SK-N-SH (cell line): Measurements from ENCODE around the gene GPSM3. TPM values are rescaled to one million over a fixed set of nuclear protein-coding genes. Genes with fewer than 3 reads are reported as not detected.

Experiments
- CTCF ChIA-PET: fragments of 300-600, 350-600 bp; formaldehyde crosslinking; extraction: SDS; loops from one replicate; lab custom pipeline; 2021; lab: Yijun Ruan, JAX
- POLR2A ChIA-PET: fragments of 350-600 bp; sonication (Branson Sonifier 250); formaldehyde crosslinking; extraction: SDS; loops from one replicate; lab custom pipeline; 2020; ENCODE audit warnings: antibody characterized with exemption, inconsistent platforms; lab: Yijun Ruan, JAX
- DNase-seq: peaks from one replicate; pipeline ENCODE4 v3.0.0; 2012
- H2AFZ ChIP-seq: fragments of 200-600 bp; sonication (generic); 2 replicates; pipeline ENCODE4 v1.8.1; 2016; ENCODE audit warnings: antibody characterized with exemption, mild to moderate bottlenecking, low read depth
- H3F3A ChIP-seq: fragments of 200-600 bp; sonication (generic); replicated peaks from 2 replicates; pipeline ENCODE3; 2016; ENCODE audit warnings: antibody characterized with exemption, mild to moderate bottlenecking; ENCODE audit not compliant: insufficient read depth
- H3K27ac ChIP-seq, 2 experiments: fragments of 200-500 bp in 1 of 2; fragments of 200-600 bp in 1 of 2; sonication (Bioruptor generic) in 1 of 2; sonication (generic), shearing (Covaris generic) in 1 of 2; 2 replicates each; pipeline versions ENCODE4 v1.5.1 to v1.6.1; 2014 to 2016; ENCODE audit warnings: low read depth in 2 of 2, inconsistent platforms in 1 of 2, low read length in 1 of 2, mild to moderate bottlenecking in 1 of 2, mixed read lengths in 1 of 2
- H3K27me3 ChIP-seq: fragments of 200-600 bp; sonication (generic), shearing (Covaris generic); 2 replicates; pipeline ENCODE4 v1.6.1; 2016; ENCODE audit warnings: mixed run types; ENCODE audit not compliant: insufficient read depth
- H3K36me3 ChIP-seq, 2 experiments: fragments of 200-500 bp in 1 of 2; fragments of 200-600 bp in 1 of 2; sonication (Bioruptor generic) in 1 of 2; sonication (generic) in 1 of 2; replicated peaks in 1 of 2; 2 replicates each; pipeline versions ENCODE3 to v1.5.1; 2014 to 2016; ENCODE audit warnings: low read length in 1 of 2, mild to moderate bottlenecking in 1 of 2; ENCODE audit not compliant: insufficient read depth in 2 of 2, control insufficient read depth in 1 of 2
- H3K4me1 ChIP-seq, 2 experiments: fragments of 200-500 bp in 1 of 2; fragments of 200-600 bp in 1 of 2; sonication (Bioruptor generic) in 1 of 2; sonication (generic), shearing (Covaris generic) in 1 of 2; 2 replicates each; pipeline versions ENCODE4 v1.5.1 to v1.6.1; 2014 to 2016; ENCODE audit warnings: low read depth in 1 of 2, low read length in 1 of 2, mixed run types in 1 of 2; ENCODE audit not compliant: insufficient read depth in 2 of 2, control insufficient read depth in 1 of 2
- H3K4me2 ChIP-seq: fragments of 200-600 bp; sonication (generic), shearing (Covaris generic); 2 replicates; pipeline ENCODE4 v1.6.1; 2017; ENCODE audit warnings: mixed run types
- H3K4me3 ChIP-seq, 2 experiments: fragments of 200-500 bp in 1 of 2; fragments of 200-600 bp in 1 of 2; sonication (Bioruptor generic) in 1 of 2; sonication (generic), shearing (Covaris generic) in 1 of 2; 2 replicates each; pipeline versions ENCODE4 v1.5.1 to v1.8.1; 2014 to 2016; ENCODE audit warnings: low read depth in 2 of 2, inconsistent platforms in 1 of 2, low read length in 1 of 2, mild to moderate bottlenecking in 1 of 2, mixed read lengths in 1 of 2, moderate library complexity in 1 of 2
- H3K79me2 ChIP-seq: fragments of 200-600 bp; sonication (generic); 2 replicates; pipeline ENCODE4 v1.8.1; 2017; ENCODE audit warnings: mild to moderate bottlenecking; ENCODE audit not compliant: insufficient read depth
- H3K9ac ChIP-seq: fragments of 200-600 bp; sonication (generic); 2 replicates; pipeline ENCODE4 v1.6.1; 2017; ENCODE audit warnings: mixed run types
- H3K9me2 ChIP-seq: fragments of 200-600 bp; sonication (generic); 2 replicates; pipeline ENCODE4 v1.6.1; 2017; ENCODE audit warnings: mixed run types
- H3K9me3 ChIP-seq: fragments of 200-600 bp; sonication (generic); 2 replicates; pipeline ENCODE4 v1.6.1; 2017; ENCODE audit warnings: mixed run types, mild to moderate bottlenecking, moderate library complexity
- H4K20me1 ChIP-seq: fragments of 200-600 bp; sonication (generic); 2 replicates; pipeline ENCODE4 v1.6.1; 2017; ENCODE audit warnings: mild to moderate bottlenecking, mixed run types; ENCODE audit not compliant: insufficient read depth
- CHD2 ChIP-seq: fragments of 150-350 bp; IDR thresholded peaks from 2 replicates; pipeline ENCODE4 v1.6.1; 2018; ENCODE audit warnings: low read length; ENCODE audit not compliant: partially characterized antibody
- ELF1 ChIP-seq: IDR thresholded peaks from 2 replicates; pipeline ENCODE4 v1.4.0; 2012
- EZH2phosphoT487 ChIP-seq: fragments of 200-600 bp; sonication (generic); IDR thresholded peaks from 2 replicates; pipeline ENCODE4 v1.6.1; 2017; ENCODE audit warnings: low read depth, mixed run types, mild to moderate bottlenecking, antibody characterized with exemption, moderate library complexity, borderline replicate concordance
- FOXM1 ChIP-seq: IDR thresholded peaks from 2 replicates; pipeline ENCODE4 v1.4.0; 2012; ENCODE audit warnings: low read depth, mild to moderate bottlenecking
- IRF3 ChIP-seq: fragments of 150-350 bp; IDR thresholded peaks from 2 replicates; pipeline ENCODE4 v1.6.1; 2016; ENCODE audit warnings: mild to moderate bottlenecking, low read depth, low read length
- NFIC ChIP-seq: IDR thresholded peaks from 2 replicates; pipeline ENCODE4 v1.4.0; 2012; ENCODE audit warnings: borderline replicate concordance
- NRF1 ChIP-seq: IDR thresholded peaks from 2 replicates; pipeline ENCODE4 v1.6.1; 2012; ENCODE audit warnings: low read depth, mild to moderate bottlenecking, low read length
- POLR2AphosphoS5 ChIP-seq: IDR thresholded peaks from 2 replicates; pipeline ENCODE4 v1.6.1; 2012; ENCODE audit warnings: low read depth, low read length
- RCOR1 ChIP-seq: fragments of 150-350 bp; IDR thresholded peaks from 2 replicates; pipeline ENCODE4 v1.6.1; 2017; ENCODE audit warnings: antibody characterized with exemption, low read length
- RFX5 ChIP-seq: IDR thresholded peaks from 2 replicates; pipeline ENCODE4 v1.6.1; 2012; ENCODE audit warnings: mild to moderate bottlenecking, improper control_type of control experiment, low read length
- SIN3A ChIP-seq: IDR thresholded peaks from 2 replicates; pipeline ENCODE4 v1.6.1; 2012; ENCODE audit warnings: low read depth, mild to moderate bottlenecking, low read length, moderate library complexity, borderline replicate concordance
- TCF12 ChIP-seq: IDR thresholded peaks from 2 replicates; pipeline ENCODE4 v1.4.0; 2012
- TEAD4 ChIP-seq: IDR thresholded peaks from 2 replicates; pipeline ENCODE4 v1.4.0; 2012; ENCODE audit warnings: mild to moderate bottlenecking, borderline replicate concordance; ENCODE audit not compliant: insufficient read depth
- WGBS: methylation state at CpG from one replicate; pipeline ENCODE4 v1.1.6; 2017; ENCODE audit warnings: low lambda C conversion rate; 5-methylcytosine and 5-hydroxymethylcytosine counted together
- polyA plus RNA-seq, 3 experiments: library from polyadenylated mRNA; depleted of rRNA; stranded (reverse); fragments of >200 nt; gene quantifications; 2 replicates each; pipeline ENCODE4 v1.2.3, GENCODE V29; 2012
- TF ChIP-seq, protein P1 (sequence below): fragments of 200-600 bp; sonication (generic); IDR thresholded peaks from 2 replicates; pipeline ENCODE4 v1.6.1; 2017; ENCODE audit warnings: antibody characterized with exemption, mild to moderate bottlenecking, moderate library complexity
- TF ChIP-seq, protein P2 (sequence below): IDR thresholded peaks from 2 replicates; pipeline ENCODE4; 2012
- TF ChIP-seq, protein P3 (sequence below): IDR thresholded peaks from 2 replicates; pipeline ENCODE4 v1.6.1; 2012; ENCODE audit warnings: mild to moderate bottlenecking, low read depth, low read length, moderate library complexity

Gene GPSM3
- polyA plus RNA-seq, 1 of the 3 experiments (the other 2 are of a cell fraction), result 1.5 TPM

GRCh38 chr6:32153564-32154513 lies 38.6 kb downstream of the GPSM3 start, which contains the start of gene PPT2 (continued):
- no peak for TF ChIP-seq IRF3
- TF ChIP-seq EZH2phosphoT487, result no peak
- TF ChIP-seq RFX5, result no peak
- no peak for TF ChIP-seq NFIC
- no peak for TF ChIP-seq TEAD4
- TF ChIP-seq FOXM1, result no peak
- TF ChIP-seq SIN3A, result peak; percentile 91
- peak; percentile 40; the same call in 1 of the 2 replicates for TF ChIP-seq TCF12
- TF ChIP-seq, protein P1, sequence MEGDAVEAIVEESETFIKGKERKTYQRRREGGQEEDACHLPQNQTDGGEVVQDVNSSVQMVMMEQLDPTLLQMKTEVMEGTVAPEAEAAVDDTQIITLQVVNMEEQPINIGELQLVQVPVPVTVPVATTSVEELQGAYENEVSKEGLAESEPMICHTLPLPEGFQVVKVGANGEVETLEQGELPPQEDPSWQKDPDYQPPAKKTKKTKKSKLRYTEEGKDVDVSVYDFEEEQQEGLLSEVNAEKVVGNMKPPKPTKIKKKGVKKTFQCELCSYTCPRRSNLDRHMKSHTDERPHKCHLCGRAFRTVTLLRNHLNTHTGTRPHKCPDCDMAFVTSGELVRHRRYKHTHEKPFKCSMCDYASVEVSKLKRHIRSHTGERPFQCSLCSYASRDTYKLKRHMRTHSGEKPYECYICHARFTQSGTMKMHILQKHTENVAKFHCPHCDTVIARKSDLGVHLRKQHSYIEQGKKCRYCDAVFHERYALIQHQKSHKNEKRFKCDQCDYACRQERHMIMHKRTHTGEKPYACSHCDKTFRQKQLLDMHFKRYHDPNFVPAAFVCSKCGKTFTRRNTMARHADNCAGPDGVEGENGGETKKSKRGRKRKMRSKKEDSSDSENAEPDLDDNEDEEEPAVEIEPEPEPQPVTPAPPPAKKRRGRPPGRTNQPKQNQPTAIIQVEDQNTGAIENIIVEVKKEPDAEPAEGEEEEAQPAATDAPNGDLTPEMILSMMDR, result peak; percentile 25; the same call in 1 of the 2 replicates
- TF ChIP-seq, protein P2, sequence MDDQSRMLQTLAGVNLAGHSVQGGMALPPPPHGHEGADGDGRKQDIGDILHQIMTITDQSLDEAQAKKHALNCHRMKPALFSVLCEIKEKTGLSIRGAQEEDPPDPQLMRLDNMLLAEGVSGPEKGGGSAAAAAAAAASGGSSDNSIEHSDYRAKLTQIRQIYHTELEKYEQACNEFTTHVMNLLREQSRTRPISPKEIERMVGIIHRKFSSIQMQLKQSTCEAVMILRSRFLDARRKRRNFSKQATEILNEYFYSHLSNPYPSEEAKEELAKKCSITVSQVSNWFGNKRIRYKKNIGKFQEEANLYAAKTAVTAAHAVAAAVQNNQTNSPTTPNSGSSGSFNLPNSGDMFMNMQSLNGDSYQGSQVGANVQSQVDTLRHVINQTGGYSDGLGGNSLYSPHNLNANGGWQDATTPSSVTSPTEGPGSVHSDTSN, result peak; percentile 52; the same call in 1 of the 2 replicates
- TF ChIP-seq NRF1, result no peak

DNA sequence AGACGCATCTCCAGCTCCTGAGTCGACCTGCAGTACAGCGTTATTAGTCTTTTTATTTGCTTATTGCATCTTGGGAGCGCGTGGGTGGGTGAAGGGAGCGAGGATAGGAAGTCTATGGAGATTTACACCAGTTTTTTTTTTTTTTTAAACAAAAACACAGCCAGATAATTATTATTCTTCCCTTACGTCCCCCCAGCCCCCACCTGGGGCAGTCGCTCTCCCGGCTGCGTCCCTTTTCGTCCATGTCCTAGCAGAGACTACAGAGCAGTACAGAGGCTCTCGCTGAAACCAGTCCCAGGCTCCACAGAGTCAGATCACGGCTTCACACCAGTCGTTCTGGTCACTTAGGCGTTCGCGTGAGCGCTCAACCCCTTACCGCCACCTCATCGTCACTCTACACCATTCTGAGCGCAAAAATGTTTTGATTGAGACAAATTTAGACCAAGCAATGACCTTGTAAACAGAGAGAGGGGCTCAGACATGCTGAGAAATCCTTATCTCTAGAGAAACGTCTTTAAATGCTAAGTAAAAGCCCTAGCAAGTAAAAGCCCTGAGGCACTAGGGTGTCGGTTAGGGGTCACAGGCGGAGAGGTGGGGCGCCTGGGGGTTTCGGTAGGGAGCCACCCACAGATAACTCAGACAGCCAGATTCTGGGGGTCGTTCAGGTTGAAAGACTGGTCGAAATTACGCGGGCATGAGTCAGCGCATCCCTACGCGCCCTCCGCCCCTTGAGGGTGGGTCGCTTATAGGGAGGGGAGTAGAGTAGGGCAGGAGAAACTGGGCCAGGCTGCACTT lies 39.5 kb downstream of the GPSM3 start:
- DNase-seq, result peak; percentile 74
- 33% methylated on average over 35 of the region's 35 CpGs for WGBS
- peak overlapping the region; percentile 86 to 95 for H3K27ac ChIP-seq
- peaks cover 13 to 31% of the 10 kb centered on the region in 2 experiments; a peak in 3 of 4 replicates for H3K4me1 ChIP-seq
- peak overlapping the region; percentile 94 for H3K4me2 ChIP-seq
- H2AFZ ChIP-seq, result peak overlapping the region; percentile 87
- H3K9me3 ChIP-seq, result no peaks in the 10 kb centered on the region
- H3K79me2 ChIP-seq, result peaks cover 19% of the 10 kb centered on the region
- POLR2A ChIA-PET, result interaction anchor here (0.6 kb wide), 1 partner anchor 23 kb away, joined by 3 read pairs; the partner anchor contains the start of gene FKBPL
- H3K36me3 ChIP-seq, result peaks cover 5 to 13% of the 10 kb centered on the region in 2 experiments
- H3K9me2 ChIP-seq, result no peaks in the 10 kb centered on the region
- H3K9ac ChIP-seq, result peak overlapping the region; percentile 84
- CTCF ChIA-PET, result interaction anchor here (0.7 to 1.0 kb wide), 3 partner anchors 13 to 111 kb away, joined by 3 to 4 read pairs (median 4); no protein-coding TSS in a partner anchor
- H3K27me3 ChIP-seq, result no peaks in the 10 kb centered on the region
- peak overlapping the region; percentile 75 to 81 for H3K4me3 ChIP-seq
- H3F3A ChIP-seq, result peaks cover 4% of the 10 kb centered on the region
- no peaks in the 10 kb centered on the region for H4K20me1 ChIP-seq
- TF ChIP-seq IRF3, result no peak
- no peak for TF ChIP-seq ELF1
- TF ChIP-seq, protein P3, sequence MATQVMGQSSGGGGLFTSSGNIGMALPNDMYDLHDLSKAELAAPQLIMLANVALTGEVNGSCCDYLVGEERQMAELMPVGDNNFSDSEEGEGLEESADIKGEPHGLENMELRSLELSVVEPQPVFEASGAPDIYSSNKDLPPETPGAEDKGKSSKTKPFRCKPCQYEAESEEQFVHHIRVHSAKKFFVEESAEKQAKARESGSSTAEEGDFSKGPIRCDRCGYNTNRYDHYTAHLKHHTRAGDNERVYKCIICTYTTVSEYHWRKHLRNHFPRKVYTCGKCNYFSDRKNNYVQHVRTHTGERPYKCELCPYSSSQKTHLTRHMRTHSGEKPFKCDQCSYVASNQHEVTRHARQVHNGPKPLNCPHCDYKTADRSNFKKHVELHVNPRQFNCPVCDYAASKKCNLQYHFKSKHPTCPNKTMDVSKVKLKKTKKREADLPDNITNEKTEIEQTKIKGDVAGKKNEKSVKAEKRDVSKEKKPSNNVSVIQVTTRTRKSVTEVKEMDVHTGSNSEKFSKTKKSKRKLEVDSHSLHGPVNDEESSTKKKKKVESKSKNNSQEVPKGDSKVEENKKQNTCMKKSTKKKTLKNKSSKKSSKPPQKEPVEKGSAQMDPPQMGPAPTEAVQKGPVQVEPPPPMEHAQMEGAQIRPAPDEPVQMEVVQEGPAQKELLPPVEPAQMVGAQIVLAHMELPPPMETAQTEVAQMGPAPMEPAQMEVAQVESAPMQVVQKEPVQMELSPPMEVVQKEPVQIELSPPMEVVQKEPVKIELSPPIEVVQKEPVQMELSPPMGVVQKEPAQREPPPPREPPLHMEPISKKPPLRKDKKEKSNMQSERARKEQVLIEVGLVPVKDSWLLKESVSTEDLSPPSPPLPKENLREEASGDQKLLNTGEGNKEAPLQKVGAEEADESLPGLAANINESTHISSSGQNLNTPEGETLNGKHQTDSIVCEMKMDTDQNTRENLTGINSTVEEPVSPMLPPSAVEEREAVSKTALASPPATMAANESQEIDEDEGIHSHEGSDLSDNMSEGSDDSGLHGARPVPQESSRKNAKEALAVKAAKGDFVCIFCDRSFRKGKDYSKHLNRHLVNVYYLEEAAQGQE, result no peak
- no peak for TF ChIP-seq FOXM1
- TF ChIP-seq CHD2, result no peak
- TF ChIP-seq, protein P2, result no peak
- TF ChIP-seq RCOR1, result no peak
- no peak for TF ChIP-seq POLR2AphosphoS5
